Measurements from ENCODE around the gene PRKCA. TPM values are rescaled to one million over a fixed set of nuclear protein-coding genes. Genes with fewer than 3 reads are reported as not detected.
A peak's percentile ranks its signal among the peaks of the same experiment; 100 is the strongest.

PRKCA gene
- total and polyA plus RNA-seq, 2 of the 13 experiments (the other 11 are each of a cell fraction or from before 2014, with no cell fraction given), result 18.5 to 21.5 TPM

DNA sequence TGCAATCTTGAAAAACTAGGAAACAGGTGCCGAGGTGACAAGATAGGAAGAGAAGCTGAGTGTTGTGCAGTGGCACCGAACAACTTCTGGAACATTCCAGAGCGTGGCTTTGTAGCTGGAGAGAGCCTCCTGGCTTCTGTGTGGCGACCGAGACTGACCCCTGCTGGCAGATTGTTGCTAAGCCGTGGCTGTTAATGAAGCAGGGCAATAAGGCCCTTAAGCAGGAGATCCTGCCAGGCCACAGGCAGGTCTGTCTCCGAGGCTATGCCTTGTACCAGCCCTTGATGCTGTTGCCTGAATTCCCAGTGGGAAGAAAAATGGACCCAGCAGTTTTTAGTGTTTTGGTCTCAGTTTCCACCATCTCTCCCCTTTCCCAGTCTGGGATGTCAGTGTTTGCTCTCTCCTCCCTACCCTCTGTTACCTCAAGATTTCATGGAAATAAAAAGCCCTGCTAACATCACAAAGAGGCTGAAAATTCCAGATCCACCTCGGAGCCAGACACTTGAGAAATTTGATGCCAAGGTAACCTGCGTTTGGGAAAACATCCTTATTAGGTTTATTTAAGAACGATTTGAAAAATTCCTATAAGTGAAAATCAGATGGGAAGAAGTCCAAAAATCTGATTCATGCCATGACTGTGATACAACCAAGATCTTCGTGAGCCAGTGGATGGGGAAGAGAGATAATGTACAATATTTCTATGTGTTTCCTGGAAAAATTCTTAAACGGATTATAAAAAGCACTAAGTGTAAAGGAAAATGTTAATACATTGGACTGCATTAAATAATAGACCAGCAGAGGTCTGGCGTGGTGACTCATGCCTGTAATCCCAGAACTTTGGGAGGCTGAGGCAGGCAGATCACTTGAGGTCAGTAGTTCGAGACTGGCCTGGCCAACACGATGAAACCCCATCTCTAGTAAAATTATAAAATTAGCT lies 265.1 kb downstream of the PRKCA start (continued):
- TF ChIP-seq ZNF383 (CRISPR knock-in tag; IDR thresholded peaks at IDR 0.05; ENCODE audit: borderline replicate concordance) (peak; percentile 46; the same call in 1 of the 2 replicates), ZNF687 (CRISPR knock-in tag; IDR thresholded peaks at IDR 0.05) (peak; percentile 93), GABPB1 (CRISPR knock-in tag; IDR thresholded peaks at IDR 0.05) (peak; percentile 28; the same call in 1 of the 2 replicates), ATRX (CRISPR knock-in tag; IDR thresholded peaks at IDR 0.05; ENCODE audit: borderline replicate concordance) (no peak), FOXO1 (CRISPR knock-in tag; IDR thresholded peaks at IDR 0.05) (peak; percentile 67; the same call in 1 of the 2 replicates), ZHX2 (IDR thresholded peaks at IDR 0.05; ENCODE audit: low read depth) (no peak), ZHX2 (CRISPR knock-in tag; IDR thresholded peaks at IDR 0.05; ENCODE audit: borderline replicate concordance) (no peak), CEBPZ (IDR thresholded peaks at IDR 0.05; ENCODE audit: low read length) (no peak), SETDB1 (CRISPR knock-in tag; IDR thresholded peaks at IDR 0.05; ENCODE audit: borderline replicate concordance) (no peak), ZMYM3 (CRISPR knock-in tag; IDR thresholded peaks at IDR 0.05) (0 out of 2 replicates have a peak, but pooled peaks have one; percentile 36)
- TF ChIP-seq, protein P1, sequence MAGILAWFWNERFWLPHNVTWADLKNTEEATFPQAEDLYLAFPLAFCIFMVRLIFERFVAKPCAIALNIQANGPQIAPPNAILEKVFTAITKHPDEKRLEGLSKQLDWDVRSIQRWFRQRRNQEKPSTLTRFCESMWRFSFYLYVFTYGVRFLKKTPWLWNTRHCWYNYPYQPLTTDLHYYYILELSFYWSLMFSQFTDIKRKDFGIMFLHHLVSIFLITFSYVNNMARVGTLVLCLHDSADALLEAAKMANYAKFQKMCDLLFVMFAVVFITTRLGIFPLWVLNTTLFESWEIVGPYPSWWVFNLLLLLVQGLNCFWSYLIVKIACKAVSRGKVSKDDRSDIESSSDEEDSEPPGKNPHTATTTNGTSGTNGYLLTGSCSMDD (CRISPR knock-in tag; IDR thresholded peaks at IDR 0.05), result no peak

Data from HepG2 (cell line).